VCaP (cell line): ENCODE data around the gene CSNK1G1.

Experiments
- H3K27ac ChIP-seq: fragments of 450-650 bp; 2 replicates; pipeline ENCODE4 v1.5.1; 2017
- TF ChIP-seq, protein P1 (sequence below): fragments of 450-650 bp; conservative IDR thresholded peaks from 2 replicates; pipeline ENCODE4 v1.5.1; 2017; ENCODE audit warnings: mild to moderate bottlenecking, moderate library complexity

The CSNK1G1 gene

GRCh38 chr15:64256051-64256450 lies 99.9 kb downstream of the CSNK1G1 start:
- H3K27ac ChIP-seq = no peak overlapping the region
- TF ChIP-seq, protein P1, sequence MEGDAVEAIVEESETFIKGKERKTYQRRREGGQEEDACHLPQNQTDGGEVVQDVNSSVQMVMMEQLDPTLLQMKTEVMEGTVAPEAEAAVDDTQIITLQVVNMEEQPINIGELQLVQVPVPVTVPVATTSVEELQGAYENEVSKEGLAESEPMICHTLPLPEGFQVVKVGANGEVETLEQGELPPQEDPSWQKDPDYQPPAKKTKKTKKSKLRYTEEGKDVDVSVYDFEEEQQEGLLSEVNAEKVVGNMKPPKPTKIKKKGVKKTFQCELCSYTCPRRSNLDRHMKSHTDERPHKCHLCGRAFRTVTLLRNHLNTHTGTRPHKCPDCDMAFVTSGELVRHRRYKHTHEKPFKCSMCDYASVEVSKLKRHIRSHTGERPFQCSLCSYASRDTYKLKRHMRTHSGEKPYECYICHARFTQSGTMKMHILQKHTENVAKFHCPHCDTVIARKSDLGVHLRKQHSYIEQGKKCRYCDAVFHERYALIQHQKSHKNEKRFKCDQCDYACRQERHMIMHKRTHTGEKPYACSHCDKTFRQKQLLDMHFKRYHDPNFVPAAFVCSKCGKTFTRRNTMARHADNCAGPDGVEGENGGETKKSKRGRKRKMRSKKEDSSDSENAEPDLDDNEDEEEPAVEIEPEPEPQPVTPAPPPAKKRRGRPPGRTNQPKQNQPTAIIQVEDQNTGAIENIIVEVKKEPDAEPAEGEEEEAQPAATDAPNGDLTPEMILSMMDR = no peak

DNA sequence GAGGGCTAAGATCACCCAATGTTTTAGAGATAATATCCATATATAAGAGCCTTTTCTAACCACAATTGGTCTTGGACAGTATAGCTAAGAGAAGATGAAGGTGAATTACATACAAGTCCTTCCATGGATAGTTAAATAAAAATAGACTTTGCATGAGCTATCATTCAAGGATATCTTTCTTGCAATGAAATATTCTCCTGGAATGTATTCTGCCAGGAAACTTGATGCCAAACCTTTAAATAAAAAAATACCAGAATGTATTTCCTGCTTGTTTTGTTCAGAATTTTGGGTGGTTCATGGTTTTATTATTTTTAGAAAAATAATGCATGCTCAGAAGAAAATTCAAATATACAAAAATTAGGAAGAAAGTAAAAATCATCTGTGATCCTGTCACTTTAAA lies 104.3 kb downstream of the CSNK1G1 start:
- TF ChIP-seq, protein P1 = no peak
- no peak overlapping the region for H3K27ac ChIP-seq

- H3K27ac ChIP-seq = peak overlapping the region; percentile 55; the same call in 1 of the 2 replicates
- TF ChIP-seq, protein P1 = no peak
These were observed 104.9 kb downstream of the CSNK1G1 start for GRCh38 chr15:64251121-64251520.

DNA sequence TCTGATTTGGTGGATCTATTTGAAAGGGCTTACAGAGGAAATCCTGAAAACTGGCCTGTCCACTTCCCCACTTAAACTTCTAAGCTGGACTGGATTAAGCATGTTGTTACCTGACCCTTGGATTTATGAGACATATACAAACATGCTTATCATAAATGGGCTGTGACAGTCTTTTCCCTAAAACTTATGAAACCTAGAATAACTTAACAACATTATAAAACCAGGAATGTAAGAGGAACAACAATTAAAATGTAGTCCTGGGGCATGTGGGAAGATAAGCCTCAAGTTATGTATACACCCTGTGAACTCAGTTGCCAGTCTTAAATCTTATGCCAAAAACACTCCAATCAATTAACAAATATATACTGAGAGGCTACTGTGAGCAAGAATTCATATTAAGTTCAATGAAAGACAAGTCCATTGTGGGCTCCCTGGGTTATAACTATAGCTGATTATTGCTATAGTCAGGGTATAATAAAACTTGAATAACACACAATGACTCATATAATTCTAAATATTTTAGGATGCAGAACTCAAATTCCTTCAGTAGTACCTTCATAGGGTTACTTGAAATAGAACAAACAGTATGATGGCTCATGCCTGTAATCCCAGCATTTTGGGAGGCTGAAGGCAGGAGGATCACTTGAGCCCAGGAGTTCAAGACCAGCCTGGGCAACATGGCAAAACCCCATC lies 105.9 kb downstream of the CSNK1G1 start:
- TF ChIP-seq, protein P1 = no peak
- H3K27ac ChIP-seq = peak overlapping the region; percentile 55

DNA sequence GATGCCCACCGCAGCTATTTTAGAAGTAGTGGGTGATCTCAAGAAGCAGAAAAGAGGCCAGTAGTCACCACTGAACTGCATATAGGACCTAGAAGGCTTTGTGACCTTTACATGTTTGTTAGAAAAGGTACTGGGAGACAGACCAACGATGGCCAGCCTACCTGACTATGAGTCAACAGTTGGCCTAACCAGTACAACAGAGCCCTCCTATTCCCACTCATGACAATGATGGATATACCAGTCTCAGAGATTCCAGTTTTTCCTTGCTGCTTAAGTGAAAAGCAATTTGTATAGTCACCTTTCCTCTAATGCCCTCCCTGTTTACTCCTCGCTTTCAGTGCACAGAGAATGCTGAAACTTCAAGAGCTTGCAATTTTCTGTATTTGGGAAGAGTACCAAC lies 106.6 kb downstream of the CSNK1G1 start:
- H3K27ac ChIP-seq = peak overlapping the region; percentile 55

GRCh38 chr15:64247906-64248541 lies 107.9 kb downstream of the CSNK1G1 start:
- H3K27ac ChIP-seq = no peak overlapping the region

More for the DNA sequence above, 106.6 kb downstream of the CSNK1G1 start:
- TF ChIP-seq, protein P1 = no peak

DNA sequence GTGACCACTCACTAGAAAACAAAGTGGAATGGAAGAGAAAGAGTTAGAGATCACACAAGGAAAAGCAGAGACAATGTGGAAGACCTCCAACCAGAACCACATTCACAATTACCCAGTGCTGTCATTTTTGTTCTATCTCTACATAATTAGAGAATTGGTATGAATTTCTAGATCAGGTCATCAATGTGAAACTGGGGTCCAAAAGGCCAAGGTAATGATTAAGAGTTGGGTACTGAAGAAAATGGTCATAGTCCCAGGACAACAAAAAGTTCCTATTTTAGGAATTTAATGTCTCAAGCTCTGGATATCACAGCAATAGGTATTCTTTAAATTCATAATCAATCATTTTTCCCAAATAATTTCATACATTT lies 108.5 kb downstream of the CSNK1G1 start:
- TF ChIP-seq, protein P1 = no peak
- no peak overlapping the region for H3K27ac ChIP-seq

More at GRCh38 chr15:64247906-64248541, 107.9 kb downstream of the CSNK1G1 start:
- TF ChIP-seq, protein P1 = no peak
